NAMALWA (cell line): ENCODE measurements around the gene CXCL9.
"Not testable (repeated sequence)": the region's sequence is repeated elsewhere in the genome, so short reads cannot be mapped to it uniquely, and the experiment has no call there.

Experiments
- DNase-seq: peaks from one replicate; pipeline ENCODE4 v3.0.0-alpha.2; 2015; ENCODE audit warnings: low spot score

CXCL9 gene

GRCh38 chr4:76007089-76007862 is at the start of gene CXCL9:
CXCL9 (minus strand) TSS chr4:76007509; CDS start chr4:76007449, 60 bp downstream.
- no peak for DNase-seq

DNA sequence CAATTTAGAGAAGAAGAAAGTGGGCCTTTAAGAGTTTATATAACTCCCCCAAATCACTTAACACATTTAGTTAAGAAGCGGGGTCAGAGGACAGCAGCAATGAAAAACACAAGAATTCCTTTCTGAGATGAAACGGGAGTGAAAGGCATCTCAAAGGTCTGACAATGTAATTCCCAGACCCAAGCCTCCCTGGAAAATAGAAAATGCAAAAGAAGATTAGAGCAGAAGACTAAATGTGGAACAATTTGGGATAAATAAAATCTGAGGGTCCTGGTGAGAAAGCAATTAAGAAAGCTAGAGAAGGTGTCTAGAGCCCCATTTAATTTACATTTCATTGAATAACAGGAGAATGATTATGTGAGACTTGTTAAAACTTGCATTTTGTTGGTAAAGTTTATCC is 48.1 kb upstream of the CXCL9 start:
- DNase-seq = no peak

DNA sequence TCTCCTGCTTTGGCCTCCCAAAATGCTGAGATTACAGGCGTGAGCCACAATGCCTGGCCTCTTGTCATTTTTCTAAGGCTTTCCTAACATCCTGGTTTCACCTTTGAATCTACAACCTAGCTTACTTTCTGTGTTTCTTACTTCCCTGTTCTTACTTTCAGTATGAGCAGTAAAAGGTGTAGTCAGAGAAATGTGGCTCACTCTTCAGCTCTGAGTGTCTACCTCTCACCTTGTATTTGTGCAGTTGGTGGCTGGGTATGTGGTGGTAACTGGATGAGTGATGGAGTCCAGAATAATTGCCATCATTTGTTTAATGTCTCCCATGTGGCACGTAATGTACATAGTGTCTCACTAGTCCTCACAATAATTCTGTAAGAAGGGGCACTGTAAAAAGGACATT is 47.7 kb upstream of the CXCL9 start:
- peak; percentile 19 for DNase-seq

DNA sequence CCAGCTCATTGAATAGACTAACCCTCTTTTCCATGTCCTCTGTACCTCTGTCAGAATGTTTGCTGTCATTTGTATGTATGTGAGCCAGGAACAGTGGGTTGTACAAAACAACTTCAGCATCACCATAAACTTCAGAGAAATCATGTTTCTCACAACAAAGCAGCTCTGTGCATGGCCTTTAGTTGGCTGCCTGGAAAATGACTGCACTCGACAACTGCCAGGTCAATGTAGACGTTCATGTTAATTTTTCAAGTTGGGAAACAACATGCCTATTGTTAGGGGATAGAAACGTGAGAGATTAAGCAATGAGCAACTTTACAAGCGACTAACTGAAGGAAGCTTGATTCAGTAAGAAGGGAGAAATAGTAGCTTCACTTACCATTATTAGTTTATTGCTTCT is 46.4 kb upstream of the CXCL9 start:
- DNase-seq = no peak

DNA sequence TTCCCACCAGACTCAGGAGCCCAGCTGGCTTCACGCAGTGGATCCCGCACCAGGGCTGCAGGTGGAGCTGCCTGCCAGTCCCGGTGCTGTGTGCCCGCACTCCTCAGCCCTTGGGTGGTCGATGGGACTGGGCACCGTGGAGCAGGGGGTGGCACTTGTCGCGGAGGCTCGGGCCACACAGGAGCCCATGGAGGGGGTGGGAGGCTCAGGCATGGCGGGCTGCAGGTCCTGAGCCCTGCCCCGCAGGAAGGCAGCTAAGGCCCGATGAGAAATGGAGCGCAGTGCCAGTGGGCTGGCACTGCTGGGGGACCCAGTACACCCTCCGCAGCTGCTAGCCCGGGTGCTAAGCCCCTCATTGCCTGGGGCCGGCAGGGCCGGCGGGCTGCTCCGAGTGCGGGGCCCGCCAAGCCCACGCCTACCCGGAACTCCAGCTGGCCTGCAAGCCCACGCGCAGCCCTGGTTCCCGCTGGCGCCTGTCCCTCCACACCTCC is 43.3 kb upstream of the CXCL9 start:
- not testable (repeated sequence) for DNase-seq

DNA sequence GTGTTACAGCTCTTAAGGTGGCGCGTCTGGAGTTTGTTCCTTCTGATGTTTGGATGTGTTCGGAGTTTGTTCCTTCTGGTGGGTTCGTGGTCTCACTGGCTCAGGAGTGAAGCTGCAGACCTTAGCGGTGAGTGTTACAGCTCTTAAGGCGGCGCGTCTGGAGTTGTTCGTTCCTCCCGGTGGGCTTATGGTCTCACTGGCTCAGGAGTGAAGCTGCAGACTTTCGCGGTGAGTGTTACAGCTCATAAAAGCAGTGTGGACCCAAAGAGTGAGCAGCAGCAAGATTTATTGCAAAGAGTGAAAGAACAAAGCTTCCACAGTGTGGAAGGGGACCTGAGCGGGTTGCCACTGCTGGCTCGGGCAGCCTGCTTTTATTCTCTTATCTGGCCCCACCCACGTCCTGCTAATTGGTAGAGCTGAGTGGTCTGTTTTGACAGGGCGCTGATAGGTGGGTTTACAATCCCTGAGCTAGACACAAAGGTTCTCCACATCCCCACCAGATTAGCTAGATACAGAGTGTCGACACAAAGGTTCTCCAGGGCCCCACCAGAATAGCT is 42.6 kb upstream of the CXCL9 start:
- not testable (repeated sequence) for DNase-seq

GRCh38 chr4:76044686-76045085 is 37.4 kb upstream of the CXCL9 start:
- DNase-seq = not testable (repeated sequence)

DNA sequence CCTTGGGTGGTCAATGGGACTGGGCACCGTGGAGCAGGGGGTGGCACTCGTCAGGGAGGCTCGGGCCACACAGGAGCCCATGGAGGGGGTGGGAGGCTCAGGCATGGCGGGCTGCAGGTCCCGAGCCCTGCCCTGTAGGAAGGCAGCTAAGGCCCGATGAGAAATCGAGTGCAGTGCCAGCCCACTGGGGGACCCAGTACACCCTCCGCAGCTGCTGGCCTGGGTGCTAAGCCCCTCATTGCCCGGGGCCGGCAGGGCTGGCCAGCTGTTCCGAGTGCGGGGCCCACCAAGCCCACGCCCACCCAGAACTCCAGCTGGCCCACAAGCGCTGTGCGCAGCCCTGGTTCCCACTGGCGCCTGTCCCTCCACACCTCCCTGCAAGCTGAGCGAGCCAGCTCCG is 36.0 kb upstream of the CXCL9 start:
- DNase-seq = not testable (repeated sequence)

- DNase-seq = not testable (repeated sequence)
Observed at GRCh38 chr4:76042241-76042998, 35.1 kb upstream of the CXCL9 start.

DNA sequence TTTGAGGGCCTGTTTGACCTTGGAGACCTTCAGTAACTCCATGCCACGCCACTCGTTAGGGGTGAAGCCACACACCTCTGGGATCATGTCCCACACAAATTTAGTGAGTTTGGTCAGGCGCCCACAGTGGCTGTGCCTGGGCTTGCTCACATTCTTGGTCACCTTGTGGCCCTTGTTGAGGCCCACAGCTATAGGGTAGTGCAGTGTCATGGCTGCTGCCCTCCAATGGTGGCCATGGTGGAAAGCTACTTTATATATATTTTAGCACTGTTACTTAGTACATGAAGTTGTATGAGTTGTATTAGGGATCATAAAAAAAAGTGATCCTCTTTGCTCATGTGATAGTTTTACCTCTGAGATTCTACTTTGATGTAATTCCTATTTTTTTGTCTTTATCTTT is 29.5 kb upstream of the CXCL9 start:
- DNase-seq = no peak

DNA sequence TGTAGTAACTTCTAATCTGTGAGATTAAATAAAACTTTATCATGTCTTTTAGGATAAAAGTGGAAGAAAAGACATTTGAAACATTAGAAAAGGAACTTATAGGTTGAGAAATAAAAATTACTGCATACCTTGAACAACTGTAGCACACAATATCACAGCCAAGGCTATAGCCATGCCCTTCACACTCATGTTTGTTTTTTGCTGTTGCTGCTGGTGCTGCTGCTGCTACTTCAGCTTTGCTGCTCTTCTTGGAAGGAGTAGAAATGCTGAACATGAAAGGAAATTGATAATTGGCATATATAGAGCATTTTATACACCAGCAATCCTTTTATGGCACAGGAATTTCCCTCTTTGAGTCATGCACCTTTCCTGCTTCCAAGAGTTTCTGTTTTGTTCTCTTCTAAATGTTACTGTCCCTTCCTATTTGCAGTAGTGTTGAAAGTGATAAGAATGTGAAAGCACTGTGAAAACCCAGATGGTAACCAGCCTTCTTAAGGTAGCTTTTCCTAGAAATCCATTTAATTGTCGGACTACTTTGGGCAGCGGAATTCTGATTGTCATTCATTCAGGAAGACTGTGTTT is 28.6 kb upstream of the CXCL9 start, which contains the start of gene CXCL11:
TSS of gene CXCL11 (minus strand) at position 272 of the 582 bp plus-strand sequence. CDS start at position 189, 83 bp downstream.
- DNase-seq = peak; percentile 24

DNA sequence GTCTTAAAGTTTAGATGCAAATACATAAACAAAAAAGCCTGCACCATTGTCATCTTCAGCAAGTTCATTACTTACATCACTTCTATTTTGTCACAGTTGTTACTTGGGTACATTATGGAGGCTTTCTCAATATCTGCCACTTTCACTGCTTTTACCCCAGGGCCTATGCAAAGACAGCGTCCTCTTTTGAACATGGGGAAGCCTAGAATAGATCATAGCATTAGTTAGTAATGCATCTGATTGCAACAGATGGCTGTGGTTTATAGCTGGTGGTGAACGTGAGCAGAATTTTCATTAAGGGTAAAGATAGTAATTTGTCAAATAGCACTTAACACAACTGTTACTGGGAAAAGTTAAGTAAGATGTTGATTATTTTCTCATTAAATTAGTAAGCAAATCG is 27.8 kb upstream of the CXCL9 start:
- peak; percentile 59 for DNase-seq

- no peak for DNase-seq
Observed at GRCh38 chr4:76029300-76029699, 22.0 kb upstream of the CXCL9 start.

DNA sequence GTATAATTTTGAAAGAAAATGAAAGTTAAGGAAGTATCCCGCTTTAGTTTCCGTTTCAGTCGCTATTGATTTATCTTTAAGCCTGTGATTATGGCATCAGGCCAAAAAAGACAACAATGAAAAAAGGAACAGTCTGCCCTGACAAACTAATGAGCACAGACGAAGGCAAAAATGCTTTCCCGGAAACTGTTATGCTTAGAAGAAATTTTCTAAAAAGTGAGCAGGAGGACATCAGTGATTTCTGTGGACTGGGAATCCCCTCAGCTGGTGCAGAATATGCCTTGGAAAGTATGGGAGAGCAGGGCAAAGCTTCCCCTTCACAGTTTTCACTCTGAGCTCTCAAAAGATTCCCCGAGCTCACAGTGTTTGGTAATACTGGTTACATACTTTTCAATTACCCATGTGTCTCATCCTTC is 21.0 kb upstream of the CXCL9 start:
- peak; percentile 34 for DNase-seq

- no peak for DNase-seq
Observed at GRCh38 chr4:76024065-76024464, 16.8 kb upstream of the CXCL9 start.

DNA sequence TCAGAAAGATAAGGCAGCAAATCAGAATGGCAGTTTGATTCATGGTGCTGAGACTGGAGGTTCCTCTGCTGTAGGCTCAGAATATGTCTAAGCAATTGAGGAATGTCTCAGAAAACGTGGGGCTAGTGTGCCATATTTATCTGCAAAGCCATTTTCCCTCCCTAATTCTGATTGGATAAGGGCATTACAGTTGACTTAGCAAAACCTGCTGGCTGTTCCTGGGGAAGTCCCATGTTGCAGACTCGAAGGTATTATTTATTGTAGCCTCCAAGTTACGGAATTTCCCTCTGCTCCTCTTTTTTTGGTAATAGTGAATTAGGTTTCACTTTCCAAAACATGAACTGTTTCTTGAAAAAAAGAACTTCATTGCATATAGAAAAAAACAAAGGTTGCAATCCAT is 16.1 kb upstream of the CXCL9 start, which contains the start of gene CXCL10:
TSS of gene CXCL10 (minus strand) at position 109 of the 400 bp plus-strand sequence. CDS start at position 43, 66 bp downstream.
- no peak for DNase-seq

GRCh38 chr4:76022677-76023076 is 15.4 kb upstream of the CXCL9 start:
- no peak for DNase-seq

GRCh38 chr4:76022031-76022430 is 14.7 kb upstream of the CXCL9 start:
- no peak for DNase-seq

DNA sequence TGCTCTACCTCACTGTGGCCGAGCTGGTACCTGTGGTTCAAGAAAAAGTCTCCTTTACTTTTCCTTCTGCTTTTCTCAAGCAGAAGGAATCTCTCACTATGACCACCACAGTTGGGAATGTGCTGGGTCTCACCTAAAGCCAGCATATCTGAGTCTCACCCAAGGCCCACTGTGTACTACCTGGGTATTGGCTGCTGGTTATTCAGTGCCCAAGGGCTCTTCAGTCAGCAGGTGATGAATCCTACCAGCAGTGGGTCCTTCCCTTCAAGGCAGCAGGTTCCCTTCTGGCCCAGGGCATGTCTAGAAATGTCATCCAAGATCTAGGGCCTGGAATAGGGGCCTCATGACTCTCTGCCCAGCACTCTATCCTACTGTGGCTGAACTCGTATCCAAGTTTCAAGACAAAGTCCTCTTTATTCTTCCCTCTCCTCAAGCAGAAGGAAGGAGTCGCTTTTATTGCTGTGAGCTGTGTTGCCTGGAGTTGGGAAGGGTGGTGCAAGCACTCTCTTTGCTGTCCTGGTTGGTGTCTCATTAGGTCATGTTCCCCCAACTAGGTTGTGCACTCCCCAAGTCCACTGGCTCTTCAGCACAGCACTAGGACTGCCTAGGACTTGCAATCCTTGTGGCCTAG is 9.9 kb upstream of the CXCL9 start:
- DNase-seq = no peak

GRCh38 chr4:76016393-76016792 is 9.1 kb upstream of the CXCL9 start:
- no peak for DNase-seq

GRCh38 chr4:76013540-76013939 is 6.2 kb upstream of the CXCL9 start:
- DNase-seq = no peak

GRCh38 chr4:76012388-76012801 is 5.1 kb upstream of the CXCL9 start:
- DNase-seq = no peak
